Medulla oblongata (tissue), 1 donor: ENCODE data around the gene FOXO3.
A peak's percentile ranks its signal among the peaks of the same experiment; 100 is the strongest.

Experiments used
- DNase-seq: peaks from one replicate; pipeline ENCODE4 v3.0.0-alpha.2; 2015; ENCODE audit errors: extremely low spot score

FOXO3 gene

DNA sequence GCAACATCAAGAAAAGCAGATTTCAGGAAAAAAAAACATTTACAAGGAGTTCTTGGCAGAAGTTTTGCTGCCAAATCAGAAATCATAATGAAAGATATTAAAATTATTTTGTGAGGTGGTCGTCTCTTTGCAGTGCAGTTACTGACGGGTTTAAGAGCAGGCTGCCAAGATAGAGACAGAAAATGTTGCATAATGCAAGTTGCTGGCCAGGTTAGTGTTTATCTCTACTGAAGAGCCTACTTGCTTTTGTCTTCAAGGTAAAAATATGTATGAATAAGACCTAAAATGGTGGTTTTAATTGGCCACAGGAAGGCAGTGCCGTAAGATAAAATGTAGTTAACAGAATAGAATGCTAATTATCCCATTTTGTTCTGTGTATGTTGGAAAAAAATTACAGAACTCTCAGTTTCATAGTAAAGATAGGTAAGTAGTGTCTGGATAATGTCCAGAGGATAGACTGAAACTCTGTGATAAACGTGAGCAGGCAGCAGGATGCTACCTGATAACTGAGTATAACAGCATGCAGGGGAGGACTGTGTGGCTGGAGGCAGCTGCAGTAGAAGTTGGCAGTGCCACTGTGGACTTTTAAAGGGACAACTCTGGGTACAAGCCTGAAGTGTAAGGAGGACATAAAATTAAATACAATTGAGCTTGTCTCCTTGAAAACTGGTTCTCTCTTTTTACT is 13.9 kb downstream of the FOXO3 start:
- no peak for DNase-seq

- DNase-seq, result no peak
These were observed 15.3 kb downstream of the FOXO3 start for GRCh38 chr6:108575905-108576494.

DNA sequence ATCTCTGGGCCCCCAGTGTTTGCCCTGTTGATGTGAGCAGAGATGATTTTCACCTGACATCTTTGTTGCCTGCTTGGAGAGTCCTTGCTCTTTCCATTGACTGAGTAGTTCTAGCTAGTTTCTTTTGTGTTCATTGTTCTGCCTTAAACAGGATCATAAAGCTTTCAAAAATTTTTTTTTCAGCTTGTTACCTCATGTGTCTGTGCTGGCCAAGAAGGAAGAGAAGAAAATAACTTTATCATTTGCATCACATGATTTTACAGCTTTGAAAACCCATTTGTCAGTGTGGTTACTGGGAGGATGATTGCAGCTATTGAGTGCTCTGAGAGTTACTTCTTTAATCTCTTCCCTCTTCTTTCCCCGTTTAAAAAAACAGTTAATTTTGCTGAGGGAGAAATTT is 16.0 kb downstream of the FOXO3 start:
- DNase-seq, result no peak

GRCh38 chr6:108578166-108578565 is 17.4 kb downstream of the FOXO3 start:
- DNase-seq, result no peak

GRCh38 chr6:108578595-108579327 is 18.0 kb downstream of the FOXO3 start:
- no peak for DNase-seq

GRCh38 chr6:108579328-108579721 is 18.6 kb downstream of the FOXO3 start:
- DNase-seq, result no peak

- DNase-seq, result peak; percentile 50
These were observed 19.9 kb downstream of the FOXO3 start for GRCh38 chr6:108580646-108581045.

- no peak for DNase-seq
These were observed 20.7 kb downstream of the FOXO3 start for GRCh38 chr6:108581237-108581931.

DNA sequence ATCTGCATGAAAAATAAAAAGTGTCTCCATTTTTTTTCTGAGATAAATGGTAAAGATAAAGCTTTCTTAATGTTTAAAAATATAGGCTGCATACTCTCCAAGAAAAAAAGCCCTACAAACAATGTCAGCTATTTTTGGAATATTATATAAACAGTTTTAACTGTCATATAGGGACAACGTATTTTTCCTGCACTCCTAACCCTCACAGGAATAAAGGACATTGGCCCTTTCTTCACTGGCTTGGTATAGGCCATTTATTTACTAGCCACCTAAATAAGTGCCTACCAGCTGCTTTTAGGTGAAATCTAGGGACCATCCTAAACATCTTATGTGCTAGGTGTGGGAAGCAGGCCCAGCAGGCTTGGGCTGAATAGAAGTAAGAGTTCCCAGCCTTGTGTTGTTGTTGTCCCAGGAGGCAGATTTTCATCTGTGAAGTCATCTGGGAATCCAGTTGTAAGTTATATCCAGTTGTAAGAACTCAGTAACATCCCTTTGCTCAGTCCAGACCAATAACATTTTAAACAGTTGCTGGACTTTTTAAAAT is 21.3 kb downstream of the FOXO3 start:
- DNase-seq, result no peak

GRCh38 chr6:108582618-108583017 is 21.9 kb downstream of the FOXO3 start:
- no peak for DNase-seq

GRCh38 chr6:108584323-108584722 is 23.6 kb downstream of the FOXO3 start:
- DNase-seq, result no peak

GRCh38 chr6:108585359-108585758 is 24.6 kb downstream of the FOXO3 start:
- DNase-seq, result no peak

GRCh38 chr6:108585921-108586536 is 25.3 kb downstream of the FOXO3 start:
- DNase-seq, result no peak

- DNase-seq, result peak; percentile 85
These were observed 26.7 kb downstream of the FOXO3 start for GRCh38 chr6:108587258-108588059.

DNA sequence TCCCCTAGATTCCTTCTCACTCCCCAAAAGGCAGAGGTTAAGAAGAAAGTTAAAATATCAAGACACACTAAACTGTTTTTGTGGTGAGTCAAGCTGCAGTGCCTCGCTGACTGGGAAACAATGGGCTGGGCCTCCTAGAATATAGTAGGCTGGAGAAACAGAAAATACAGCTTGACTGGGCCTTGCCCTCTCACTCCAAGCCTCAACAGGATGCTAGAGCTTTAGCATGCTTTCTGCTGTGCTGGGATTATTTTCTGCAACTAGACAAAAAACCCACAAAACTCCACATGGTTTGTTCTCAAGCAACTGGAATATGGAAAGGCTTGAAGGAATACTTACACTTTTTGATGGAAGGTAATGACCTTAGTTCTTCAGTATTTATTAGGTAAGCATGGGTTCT is 27.9 kb downstream of the FOXO3 start:
- peak; percentile 54 for DNase-seq

DNA sequence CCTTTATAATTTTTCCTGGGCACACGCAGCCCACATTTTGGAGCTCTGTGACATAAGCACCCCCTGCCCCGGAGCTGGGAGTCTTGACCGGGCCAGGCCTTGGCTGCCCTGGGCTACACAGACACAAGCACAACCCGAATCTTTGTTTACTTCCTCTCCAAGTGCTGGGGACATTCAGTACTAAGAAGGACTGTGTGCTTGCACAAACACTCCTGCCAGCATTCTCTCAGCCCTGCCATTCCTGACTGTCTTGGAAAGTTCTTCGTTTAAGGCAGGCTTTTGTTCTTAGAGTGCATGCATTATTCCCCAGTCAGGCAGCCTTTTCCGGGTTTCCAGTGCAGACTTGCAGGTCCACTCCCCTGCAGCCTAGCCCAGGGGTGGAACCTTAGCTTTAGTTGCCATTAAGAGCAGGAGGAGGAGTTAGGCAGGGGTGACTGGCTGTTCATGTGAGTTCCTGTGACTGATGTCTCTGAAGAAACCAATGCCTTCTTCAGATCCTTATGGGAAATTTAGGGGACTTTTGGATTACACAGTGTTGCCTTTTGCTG is 28.6 kb downstream of the FOXO3 start:
- peak; percentile 87 for DNase-seq

- no peak for DNase-seq
These were observed 30.5 kb downstream of the FOXO3 start for GRCh38 chr6:108591040-108591816.

DNA sequence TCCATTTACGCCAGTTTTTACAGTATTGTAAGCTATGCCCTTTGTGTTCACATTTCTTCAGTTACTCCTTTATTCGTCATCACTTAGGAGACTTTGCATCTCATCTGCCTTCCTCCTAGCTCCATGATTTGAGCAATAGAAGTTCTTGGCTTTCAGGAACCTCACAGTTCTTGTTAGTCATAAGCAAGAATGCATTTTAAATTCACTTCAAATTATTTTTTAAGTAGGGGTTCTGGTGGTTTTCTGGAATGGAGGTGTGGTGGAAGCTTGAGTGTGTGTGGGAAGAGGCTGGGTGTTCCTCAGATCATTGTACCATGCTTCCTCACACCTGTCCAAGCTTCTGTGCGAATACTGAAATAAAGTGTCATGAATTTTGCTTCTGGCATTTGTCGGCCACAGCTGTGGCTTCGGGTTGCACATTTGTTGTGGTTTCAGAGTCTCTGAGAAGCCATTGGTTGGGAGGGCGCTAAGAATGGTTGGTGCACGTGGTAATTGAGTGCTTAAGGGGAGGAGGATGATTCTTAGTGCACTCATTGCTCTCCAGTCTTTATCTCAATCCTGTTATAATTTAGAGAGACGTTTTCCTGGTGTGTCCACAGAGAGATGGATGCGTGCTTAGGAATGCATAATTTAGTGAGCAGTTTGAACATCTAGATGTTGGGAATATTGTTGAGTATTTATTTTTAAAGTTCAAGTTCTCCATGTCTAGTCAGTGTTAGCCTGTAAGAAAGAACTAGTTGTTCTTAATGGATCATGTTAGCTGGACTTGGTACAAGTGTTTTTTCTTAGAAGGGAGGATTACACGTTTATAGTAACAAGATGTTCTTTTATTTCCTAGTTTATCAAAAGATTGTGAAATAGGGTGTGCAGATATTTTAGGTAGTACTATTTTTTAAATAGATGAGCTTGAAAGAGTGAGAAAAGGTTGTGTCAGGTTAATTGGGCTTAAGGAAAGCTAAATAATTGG is 31.9 kb downstream of the FOXO3 start:
- no peak for DNase-seq

- DNase-seq, result no peak
These were observed 33.4 kb downstream of the FOXO3 start for GRCh38 chr6:108594151-108594550.
